ENCODE data around the gene SPRTN.

Gene SPRTN

GRCh38 chr1:231324660-231325059 is 13.4 kb upstream of the SPRTN start:
- DNase-seq (ENCODE audit: low read depth): no peak
- TF ChIP-seq, protein P1, sequence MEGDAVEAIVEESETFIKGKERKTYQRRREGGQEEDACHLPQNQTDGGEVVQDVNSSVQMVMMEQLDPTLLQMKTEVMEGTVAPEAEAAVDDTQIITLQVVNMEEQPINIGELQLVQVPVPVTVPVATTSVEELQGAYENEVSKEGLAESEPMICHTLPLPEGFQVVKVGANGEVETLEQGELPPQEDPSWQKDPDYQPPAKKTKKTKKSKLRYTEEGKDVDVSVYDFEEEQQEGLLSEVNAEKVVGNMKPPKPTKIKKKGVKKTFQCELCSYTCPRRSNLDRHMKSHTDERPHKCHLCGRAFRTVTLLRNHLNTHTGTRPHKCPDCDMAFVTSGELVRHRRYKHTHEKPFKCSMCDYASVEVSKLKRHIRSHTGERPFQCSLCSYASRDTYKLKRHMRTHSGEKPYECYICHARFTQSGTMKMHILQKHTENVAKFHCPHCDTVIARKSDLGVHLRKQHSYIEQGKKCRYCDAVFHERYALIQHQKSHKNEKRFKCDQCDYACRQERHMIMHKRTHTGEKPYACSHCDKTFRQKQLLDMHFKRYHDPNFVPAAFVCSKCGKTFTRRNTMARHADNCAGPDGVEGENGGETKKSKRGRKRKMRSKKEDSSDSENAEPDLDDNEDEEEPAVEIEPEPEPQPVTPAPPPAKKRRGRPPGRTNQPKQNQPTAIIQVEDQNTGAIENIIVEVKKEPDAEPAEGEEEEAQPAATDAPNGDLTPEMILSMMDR (conservative IDR thresholded peaks at IDR 0.05; ENCODE audit: low read depth, low read length): no peak
- no peak overlapping the region for H3K4me3 ChIP-seq (ENCODE audit: low read depth, low read length)

DNA sequence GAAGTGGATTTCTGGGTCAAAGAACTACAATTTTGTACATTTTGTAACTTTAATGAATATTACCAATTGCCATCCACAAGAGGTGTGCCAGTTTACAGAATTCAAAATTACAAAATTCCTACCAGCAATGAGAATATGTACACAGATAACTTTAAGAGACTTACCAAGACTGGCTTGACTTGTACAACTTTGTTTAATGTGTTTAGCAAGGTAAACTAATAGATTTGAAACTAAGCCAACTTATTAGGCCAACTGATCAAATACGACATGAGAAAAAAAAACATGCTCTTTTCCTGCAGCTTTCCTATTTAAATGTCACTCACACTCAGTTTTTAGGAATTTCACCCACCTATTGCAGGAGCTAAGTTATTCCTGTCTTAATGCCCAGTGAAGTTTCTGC is 11.8 kb upstream of the SPRTN start:
- no peak overlapping the region for H3K4me3 ChIP-seq (ENCODE audit: low read depth, low read length)
- TF ChIP-seq, protein P1 (conservative IDR thresholded peaks at IDR 0.05; ENCODE audit: low read depth, low read length): no peak
- no peak for DNase-seq (ENCODE audit: low read depth)

- TF ChIP-seq, protein P1 (conservative IDR thresholded peaks at IDR 0.05; ENCODE audit: low read depth, low read length): no peak
- DNase-seq (ENCODE audit: low read depth): no peak
- H3K4me3 ChIP-seq (ENCODE audit: low read depth, low read length): no peak overlapping the region
Measured at GRCh38 chr1:231327617-231328016, 10.5 kb upstream of the SPRTN start.

- no peak for DNase-seq (ENCODE audit: low read depth)
- TF ChIP-seq, protein P1 (conservative IDR thresholded peaks at IDR 0.05; ENCODE audit: low read depth, low read length): no peak
- no peak overlapping the region for H3K4me3 ChIP-seq (ENCODE audit: low read depth, low read length)
Measured at GRCh38 chr1:231329483-231329882, 8.6 kb upstream of the SPRTN start.

- TF ChIP-seq, protein P1 (conservative IDR thresholded peaks at IDR 0.05; ENCODE audit: low read depth, low read length): no peak
- no peak overlapping the region for H3K4me3 ChIP-seq (ENCODE audit: low read depth, low read length)
- no peak for DNase-seq (ENCODE audit: low read depth)
Measured at GRCh38 chr1:231332761-231333160, 5.3 kb upstream of the SPRTN start.

DNA sequence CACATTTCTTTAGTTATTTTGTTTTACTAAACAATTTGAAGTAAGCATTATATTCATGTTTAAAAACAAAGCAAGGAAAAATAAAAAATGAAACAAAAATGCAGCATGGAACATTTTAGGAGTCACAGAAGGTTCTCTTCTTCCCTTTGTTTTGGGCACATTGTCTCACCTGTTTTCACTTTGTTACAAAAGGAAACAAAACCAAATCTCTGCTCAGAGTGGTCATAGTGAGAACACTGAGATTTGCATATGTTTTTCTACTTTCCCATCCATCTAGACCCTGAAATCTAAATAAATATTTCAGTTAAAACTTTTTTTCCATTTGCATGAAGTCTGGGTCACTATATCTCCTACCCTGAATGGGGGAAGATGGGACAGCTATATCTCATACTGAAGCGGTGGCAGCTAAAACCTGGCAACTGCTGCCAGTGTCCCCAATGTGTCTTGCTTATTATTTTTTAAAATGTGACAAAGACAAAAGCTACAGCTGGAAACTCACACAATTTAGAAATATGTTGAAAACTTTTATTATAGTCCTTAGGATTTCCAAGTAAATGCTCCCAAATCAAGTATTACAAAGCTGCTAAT is 3.9 kb upstream of the SPRTN start:
- H3K4me3 ChIP-seq (ENCODE audit: low read depth, low read length): peak overlapping the region; percentile 36
- DNase-seq (ENCODE audit: low read depth): no peak
- TF ChIP-seq, protein P1 (conservative IDR thresholded peaks at IDR 0.05; ENCODE audit: low read depth, low read length): no peak

GRCh38 chr1:231334952-231335351 is 3.1 kb upstream of the SPRTN start:
- peak overlapping the region; percentile 37 for H3K4me3 ChIP-seq (ENCODE audit: low read depth, low read length)
- DNase-seq (ENCODE audit: low read depth): no peak
- TF ChIP-seq, protein P1 (conservative IDR thresholded peaks at IDR 0.05; ENCODE audit: low read depth, low read length): no peak

All from choroid plexus epithelial cell (primary cell).